NCI-H2196 treated with DMSO at 0.1 percent for 48 hours (cell line): ENCODE results near the gene ATXN1.
A peak's percentile ranks its signal among the peaks of the same experiment; 100 is the strongest.

Experiments
- DNase-seq: peaks from one replicate; lab custom pipeline; 2025; ENCODE audit not compliant: unreplicated experiment; lab: John Stamatoyannopoulos, UW

The ATXN1 gene

DNA sequence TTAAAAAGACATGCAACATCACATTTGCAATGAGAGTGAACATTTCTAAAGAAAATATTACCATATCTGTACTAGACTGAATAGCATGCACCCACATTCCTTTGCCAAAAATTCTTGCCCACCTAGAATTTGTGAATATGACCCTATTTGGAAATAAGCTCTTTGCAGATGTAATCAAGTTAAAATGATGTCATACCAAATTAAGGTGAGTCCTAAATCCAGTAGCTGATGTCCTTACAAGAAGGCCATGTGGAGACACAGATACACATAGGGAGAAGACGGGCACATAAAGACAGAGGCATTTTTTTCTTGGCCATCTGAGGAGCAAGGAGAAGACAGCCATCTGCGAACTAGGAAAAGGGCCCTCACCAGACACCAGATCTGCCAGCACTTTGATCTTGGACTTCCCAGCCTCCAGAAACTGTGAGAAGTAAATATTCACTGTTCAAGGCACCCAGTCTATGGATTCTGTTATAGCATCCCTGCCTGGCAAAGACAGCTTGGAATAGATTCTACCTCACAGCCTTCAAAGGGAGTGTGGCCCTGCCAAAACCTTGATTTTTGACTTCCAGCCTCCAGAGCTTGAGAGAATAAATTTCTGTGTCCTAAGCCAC is 22.8 kb upstream of the ATXN1 start:
- DNase-seq, result no peak

DNA sequence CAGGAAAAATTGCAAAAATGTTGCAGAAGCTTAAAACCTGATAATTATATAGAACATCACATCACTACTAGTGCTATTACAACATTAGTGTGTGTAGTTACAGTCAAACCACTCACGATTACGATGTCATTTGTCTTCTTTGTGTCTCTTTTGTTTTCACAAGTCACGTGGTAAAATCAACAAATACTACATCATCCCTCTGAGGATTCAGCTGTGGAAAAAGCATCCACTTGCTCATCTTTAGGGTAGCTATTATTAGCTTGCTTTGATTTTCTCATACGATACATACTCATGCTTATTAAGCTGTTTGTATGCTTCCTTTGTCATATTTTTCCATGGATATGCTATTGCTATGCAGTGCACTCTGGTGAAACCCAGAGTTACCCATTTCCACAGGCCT is 22.2 kb upstream of the ATXN1 start:
- no peak for DNase-seq

- no peak for DNase-seq
Measured at GRCh38 chr6:16782278-16782677, 21.0 kb upstream of the ATXN1 start.

- no peak for DNase-seq
Measured at GRCh38 chr6:16781348-16782169, 20.3 kb upstream of the ATXN1 start.

DNA sequence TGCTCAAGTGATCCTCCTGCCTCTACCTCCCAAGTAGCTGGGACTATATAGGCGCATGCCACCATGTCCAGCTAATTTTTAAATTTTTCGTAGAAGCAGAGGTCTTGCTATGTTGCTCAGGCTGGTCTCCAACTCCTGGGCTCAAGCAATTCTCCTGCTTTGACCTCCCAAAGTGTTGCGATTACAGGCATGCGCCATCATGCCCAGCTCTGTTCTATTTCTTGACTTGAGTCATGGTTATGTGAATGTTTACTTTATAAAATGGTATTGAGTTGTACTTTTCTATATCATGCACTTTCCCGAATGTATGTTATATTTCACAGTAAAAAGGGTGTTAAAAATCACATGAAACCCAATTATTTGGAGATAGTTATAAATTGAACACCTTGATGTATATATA is 17.3 kb upstream of the ATXN1 start:
- DNase-seq, result no peak

DNA sequence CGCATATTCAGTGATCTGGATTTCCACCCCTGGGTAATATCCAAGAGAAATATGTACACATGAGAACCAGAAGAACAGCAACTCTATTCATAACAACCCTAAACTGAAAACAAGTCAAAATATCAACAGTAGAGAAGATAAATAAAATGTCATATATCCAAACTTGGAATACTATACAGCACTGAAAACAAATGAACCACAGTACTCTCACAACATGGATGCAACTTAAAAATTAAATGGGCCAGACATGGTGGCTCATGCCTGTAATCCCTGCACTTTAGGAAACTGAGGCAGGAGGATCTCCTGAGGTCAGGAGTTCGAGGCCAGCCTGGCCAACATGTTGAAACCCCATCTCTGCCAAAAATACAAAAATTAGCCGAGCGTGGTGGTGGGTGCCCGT is 16.5 kb upstream of the ATXN1 start:
- no peak for DNase-seq

- no peak for DNase-seq
Measured at GRCh38 chr6:16776394-16777017, 15.2 kb upstream of the ATXN1 start.

DNA sequence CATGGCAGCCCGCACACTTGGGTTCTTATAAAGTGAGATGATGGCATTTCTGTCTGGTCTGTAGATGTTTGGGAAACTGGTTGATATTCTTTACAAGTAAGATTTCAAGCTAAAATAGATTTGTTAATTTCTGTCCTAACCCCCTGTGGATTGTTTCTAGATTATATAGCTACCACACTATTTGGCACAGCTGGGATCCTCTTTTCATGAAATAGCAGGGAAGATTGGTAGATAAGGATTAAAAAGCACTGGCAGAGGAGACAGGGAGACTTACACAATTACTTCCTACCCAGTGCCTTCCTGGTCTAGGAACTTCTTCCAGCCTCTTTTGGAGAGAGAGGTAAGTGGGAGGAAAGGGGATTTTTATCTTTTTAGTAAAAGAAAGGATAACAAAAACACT is 13.2 kb upstream of the ATXN1 start:
- no peak for DNase-seq

DNA sequence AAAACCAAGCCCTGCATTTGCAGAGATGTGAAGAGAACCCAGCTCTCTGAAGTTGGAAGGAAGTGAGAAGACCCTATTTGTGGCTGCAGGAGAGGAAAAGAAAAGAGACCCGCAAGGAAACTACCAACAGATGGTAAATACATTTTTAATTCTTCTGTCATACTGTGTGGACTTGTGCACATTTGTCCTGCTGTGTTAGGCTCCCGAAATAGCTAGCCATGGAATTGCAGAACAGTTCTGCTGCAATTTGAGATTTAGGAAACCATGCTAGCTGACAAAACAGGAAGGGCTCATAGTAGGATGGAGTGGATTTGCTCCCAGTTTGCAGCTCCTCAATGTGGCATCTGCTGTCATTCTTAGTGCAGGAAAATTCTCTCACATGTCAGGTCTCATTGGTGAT is 12.1 kb upstream of the ATXN1 start:
- no peak for DNase-seq

DNA sequence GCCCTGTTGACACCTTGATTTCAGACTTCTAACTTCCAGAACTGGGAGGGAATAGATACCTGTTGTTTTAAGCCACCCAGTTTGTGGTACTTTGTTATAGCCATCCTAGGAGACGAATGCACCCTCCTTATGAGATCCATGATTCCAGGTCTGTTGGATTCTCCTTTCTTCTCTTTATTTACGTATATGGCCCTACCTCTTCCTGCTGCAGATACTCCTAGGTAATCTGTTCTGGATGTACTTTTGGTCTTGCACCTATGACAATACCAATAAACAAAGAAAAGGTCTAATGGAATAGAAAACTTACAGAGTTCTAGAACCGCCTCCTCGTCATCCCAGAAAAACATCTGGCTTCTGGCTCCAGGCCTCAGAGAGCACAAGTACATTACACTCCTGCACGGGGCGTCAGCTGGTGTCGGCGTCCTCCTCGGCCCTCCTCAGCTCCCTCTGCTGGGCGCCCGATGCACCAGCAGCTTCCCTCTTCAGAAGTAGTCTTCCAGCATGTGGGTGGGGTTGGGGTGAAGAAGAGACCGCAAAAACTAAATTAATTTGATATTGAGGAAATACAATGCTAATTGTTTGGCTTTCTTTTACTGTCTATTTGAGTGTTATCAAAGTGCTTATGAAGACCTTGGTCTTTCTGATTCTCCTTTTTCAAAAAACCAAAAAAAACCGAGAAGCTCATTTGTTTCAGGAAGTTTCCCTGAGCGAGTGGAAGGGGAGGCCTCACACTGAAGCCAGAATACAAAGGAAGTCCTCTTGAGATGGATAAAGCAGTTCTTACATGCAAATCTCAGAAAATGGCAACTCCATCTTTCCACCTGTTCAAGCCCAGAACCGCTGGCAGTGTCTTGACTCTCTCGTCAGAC is 9.7 kb upstream of the ATXN1 start:
- DNase-seq, result peak; percentile 23

DNA sequence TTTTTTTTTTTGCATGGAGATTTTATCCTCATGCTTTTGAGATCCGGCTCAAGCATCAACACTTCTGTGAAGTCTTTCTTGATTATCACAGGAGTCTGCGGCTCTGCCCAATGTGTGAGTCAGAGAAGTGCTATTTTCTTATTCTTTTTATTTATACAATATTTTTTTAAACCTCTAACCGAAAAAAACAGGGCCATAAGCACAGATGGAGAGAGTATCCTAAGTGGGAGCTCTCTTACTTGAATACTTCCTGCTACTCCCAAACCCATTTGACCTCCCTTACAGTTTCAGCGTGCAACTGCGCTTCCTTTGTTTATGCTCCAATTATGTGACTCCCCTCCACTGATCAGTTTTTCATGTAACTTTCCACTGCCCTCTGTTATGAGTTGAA is 8.7 kb upstream of the ATXN1 start:
- DNase-seq, result no peak

- DNase-seq, result no peak
Measured at GRCh38 chr6:16769131-16769985, 8.1 kb upstream of the ATXN1 start.

DNA sequence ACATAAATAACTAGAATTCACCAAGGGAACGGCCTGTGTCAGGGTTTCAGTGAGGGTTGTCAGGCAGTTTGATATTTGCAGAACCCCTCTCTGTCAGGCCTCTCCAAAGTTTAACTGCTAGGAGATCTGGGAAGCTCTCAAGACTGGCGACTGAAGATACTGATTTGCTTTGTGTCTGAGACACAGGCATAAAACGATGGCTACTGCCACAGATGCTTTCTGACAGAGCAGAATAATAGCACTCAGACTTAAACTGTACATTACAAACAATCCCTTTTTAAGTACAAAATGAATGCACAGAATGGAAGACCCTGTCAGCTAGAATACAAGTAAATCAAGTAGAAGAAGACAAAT is 7.2 kb upstream of the ATXN1 start:
- no peak for DNase-seq

DNA sequence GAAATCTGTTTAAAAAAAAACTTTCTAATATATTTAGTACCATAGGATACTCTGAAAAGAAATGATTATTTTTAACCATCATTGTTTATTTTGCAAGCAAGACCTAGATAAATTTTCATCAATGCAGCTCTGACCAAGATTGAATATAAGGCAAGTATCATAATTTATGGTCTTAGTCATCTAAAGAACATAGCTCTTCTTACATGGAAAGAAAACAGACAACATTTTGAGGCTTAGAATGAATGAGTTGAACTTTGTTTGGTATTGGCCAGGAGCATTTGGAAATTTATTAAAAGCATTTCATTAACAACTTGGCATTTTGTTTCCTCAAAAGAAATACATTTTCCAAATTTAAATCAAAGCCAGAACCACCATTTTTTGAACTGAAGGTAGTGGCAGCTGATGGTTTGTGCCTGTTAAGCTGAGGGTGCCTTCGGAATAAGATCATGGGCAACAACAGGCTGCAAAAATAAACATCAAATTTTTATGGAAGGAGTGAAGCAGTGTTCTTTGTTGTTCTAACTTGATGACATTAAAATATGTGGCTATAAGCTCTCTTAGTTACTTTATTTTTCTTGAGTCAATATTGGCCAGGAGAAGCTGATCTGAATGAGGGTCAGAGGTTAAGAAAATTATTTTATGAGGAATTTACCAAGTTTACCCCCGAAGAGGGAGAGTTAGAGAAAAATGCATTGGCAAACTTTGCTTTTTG is 6.7 kb upstream of the ATXN1 start:
- no peak for DNase-seq

- DNase-seq, result no peak
Measured at GRCh38 chr6:16766836-16767745, 5.8 kb upstream of the ATXN1 start.

DNA sequence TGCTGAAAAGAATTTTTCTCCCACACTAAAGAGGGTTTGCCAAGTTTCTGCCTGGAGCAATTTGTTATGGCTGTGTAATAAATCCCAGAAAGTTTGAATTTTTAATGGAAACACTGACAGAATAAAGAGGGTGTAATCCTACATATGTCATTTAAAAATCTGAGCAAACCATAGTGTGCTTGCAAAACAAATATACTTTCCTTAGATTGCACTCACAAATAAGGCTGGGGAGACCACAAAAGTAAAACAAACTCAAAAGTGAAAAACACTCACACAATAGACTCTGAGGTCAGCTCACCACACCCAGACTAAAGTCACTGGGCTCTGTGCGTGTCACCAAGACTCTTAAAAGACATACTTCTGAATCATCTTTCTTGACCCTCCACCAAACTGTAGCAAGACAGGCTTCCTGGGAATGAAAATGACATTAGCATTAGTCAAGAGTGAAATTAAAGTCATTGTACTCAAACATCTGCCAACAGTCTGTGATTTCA is 4.8 kb upstream of the ATXN1 start:
- no peak for DNase-seq

DNA sequence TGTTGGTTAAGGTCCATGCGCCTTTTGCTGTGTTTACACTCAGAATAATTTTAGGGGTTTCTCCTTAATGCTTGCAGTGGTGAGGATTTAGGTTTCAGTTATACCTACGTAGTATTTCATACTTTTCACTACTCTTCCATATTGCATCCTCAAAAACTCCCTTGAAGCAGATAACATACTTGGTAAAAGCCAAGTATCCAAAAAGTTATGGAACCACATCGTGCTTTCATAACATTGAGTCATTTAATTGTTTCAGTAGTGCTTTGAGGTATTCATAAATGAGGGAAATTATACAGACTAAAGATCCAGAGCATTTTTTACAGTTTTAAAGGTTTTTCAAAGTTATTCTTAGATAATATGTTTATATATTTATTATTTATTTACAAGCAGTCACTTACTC is 4.0 kb upstream of the ATXN1 start:
- DNase-seq, result no peak

DNA sequence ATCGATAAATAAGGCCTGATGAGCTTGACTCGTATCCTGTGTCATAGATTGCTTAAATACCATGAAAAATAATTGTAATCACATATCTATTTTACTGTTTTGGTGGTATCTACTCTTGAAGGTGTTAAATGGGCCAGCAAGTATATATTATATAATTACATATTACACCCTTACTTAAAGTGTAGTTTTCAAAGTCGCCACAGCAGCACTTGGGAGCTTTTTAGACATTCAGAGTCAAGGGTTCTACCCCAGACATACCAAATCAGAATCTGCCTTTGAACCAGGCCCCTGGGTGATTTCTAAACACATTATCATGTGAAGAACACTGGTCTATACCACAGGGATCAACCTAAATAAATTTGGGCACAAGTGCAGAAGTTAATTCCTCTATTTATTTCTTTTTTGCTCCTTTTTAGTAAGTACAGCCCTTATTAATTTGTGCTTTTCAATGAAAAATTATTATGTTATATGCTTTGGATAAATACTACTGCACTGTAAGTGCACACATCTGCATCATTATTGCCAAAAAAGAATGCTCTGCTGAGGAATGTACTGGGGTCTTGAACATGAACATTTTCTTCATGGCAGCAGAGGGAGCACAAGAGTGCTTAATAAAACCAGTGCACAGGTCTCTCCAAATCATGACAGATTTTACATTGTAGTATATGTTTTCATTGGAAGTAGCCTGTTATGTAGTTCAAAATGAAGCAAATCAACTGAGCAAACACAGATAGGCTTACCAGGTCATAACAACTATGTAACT is 3.1 kb upstream of the ATXN1 start:
- DNase-seq, result no peak
